Ectodermal cell (in vitro differentiated cells): ENCODE data around the gene AP4M1.
A peak's percentile ranks its signal among the peaks of the same experiment; 100 is the strongest.

ENCODE experiments used
- H3K27ac ChIP-seq: 2 replicates; pipeline ENCODE4 v1.7.0; 2013; ENCODE audit warnings: mild to moderate bottlenecking, low read depth, low read length; ENCODE audit not compliant: insufficient read depth, poor library complexity, severe bottlenecking
- H3K27me3 ChIP-seq: 2 replicates; pipeline ENCODE4 v1.7.0; 2013; ENCODE audit warnings: mild to moderate bottlenecking, low read length; ENCODE audit not compliant: insufficient read depth, control insufficient read depth, poor library complexity, severe bottlenecking
- H3K36me3 ChIP-seq: one replicate; pipeline ENCODE4 v1.7.0; 2013; ENCODE audit warnings: low read length; ENCODE audit not compliant: control insufficient read depth, insufficient read depth
- H3K4me1 ChIP-seq: one replicate; pipeline ENCODE4 v1.7.0; 2013; ENCODE audit warnings: low read length; ENCODE audit not compliant: control insufficient read depth, insufficient read depth
- H3K4me3 ChIP-seq: 2 replicates; pipeline ENCODE4 v1.7.0; 2013; ENCODE audit warnings: low read depth, low read length, control low read depth; ENCODE audit not compliant: insufficient read depth
- H3K9me3 ChIP-seq: 2 replicates; pipeline ENCODE4 v1.7.0; 2013; ENCODE audit warnings: mild to moderate bottlenecking, low read length, moderate library complexity; ENCODE audit not compliant: control insufficient read depth
- WGBS, 2 experiments: methylation state at CpG; one replicate each; pipeline ENCODE4 v1.1.7; 2013; ENCODE audit warnings: missing lambda C conversion rate in 2 of 2; 5-methylcytosine and 5-hydroxymethylcytosine counted together

Gene AP4M1

GRCh38 chr7:100152937-100153666 lies 51.7 kb downstream of the AP4M1 start:
- H3K27ac ChIP-seq = no peak overlapping the region
- no peaks in the 10 kb centered on the region for H3K27me3 ChIP-seq
- peaks cover 22% of the 10 kb centered on the region for H3K36me3 ChIP-seq
- H3K4me1 ChIP-seq = peaks cover 11% of the 10 kb centered on the region
- no peaks in the 10 kb centered on the region for H3K9me3 ChIP-seq
- WGBS, 2 experiments = 94 to 95% methylated on average over 18 of the region's 18 CpGs
- no peak overlapping the region for H3K4me3 ChIP-seq

DNA sequence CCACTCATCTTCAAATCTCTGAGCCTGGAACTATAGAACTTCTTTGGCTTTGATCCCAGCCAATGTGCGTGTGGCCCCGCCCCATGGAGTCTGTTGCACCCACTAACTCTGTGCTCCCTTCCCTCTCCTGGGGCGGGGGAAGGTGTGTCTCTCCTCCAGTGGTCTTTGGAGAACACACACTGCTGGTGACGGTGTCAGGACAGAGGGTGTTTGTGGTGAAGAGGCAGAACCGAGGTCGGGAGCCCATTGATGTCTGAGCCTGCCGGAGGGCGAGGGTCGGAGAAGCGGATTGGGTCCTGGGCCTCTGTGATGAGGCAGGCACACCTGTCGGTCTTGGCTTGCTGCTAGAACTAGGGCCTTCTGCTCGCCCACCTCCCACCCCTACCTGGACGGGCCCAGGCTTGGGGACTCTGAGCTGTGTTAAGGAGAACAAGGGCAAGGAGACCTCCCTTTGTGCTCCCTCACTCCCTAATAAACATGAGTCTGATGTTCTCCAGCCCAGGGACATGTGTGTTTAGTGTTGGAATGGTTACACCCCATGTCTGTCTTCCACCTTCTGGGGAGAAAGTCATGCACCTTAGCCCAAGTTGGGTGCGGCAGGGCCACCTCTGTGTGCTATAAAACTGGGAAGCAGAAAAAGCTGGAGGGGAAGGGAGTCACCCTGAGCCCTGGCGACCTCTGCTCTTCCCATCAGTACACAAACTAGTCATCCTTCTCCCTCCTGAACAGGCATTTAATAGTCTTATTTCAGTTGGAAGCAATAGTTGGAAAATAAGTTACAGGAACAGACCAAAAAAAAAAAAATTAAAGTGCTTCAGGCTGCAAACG lies 52.5 kb downstream of the AP4M1 start:
- Histone ChIP-seq H3K27me3 (no peaks in the 10 kb centered on the region), H3K27ac (no peak overlapping the region), H3K4me1 (peaks cover 11% of the 10 kb centered on the region), H3K9me3 (no peaks in the 10 kb centered on the region), H3K4me3 (no peak overlapping the region), H3K36me3 (peaks cover 22% of the 10 kb centered on the region)
- whole genome bisulfite sequencing, 2 experiments = 92 to 93% methylated on average over 14 to 16 of the region's 16 CpGs

GRCh38 chr7:100154651-100155491 lies 53.4 kb downstream of the AP4M1 start:
- H3K4me1 ChIP-seq = peaks cover 8% of the 10 kb centered on the region
- no peaks in the 10 kb centered on the region for H3K9me3 ChIP-seq
- no peak overlapping the region for H3K27ac ChIP-seq
- H3K36me3 ChIP-seq = peaks cover 22% of the 10 kb centered on the region
- WGBS, 2 experiments = 88 to 89% methylated on average over 30 of the region's 30 CpGs
- H3K4me3 ChIP-seq = no peak overlapping the region
- H3K27me3 ChIP-seq = no peaks in the 10 kb centered on the region

DNA sequence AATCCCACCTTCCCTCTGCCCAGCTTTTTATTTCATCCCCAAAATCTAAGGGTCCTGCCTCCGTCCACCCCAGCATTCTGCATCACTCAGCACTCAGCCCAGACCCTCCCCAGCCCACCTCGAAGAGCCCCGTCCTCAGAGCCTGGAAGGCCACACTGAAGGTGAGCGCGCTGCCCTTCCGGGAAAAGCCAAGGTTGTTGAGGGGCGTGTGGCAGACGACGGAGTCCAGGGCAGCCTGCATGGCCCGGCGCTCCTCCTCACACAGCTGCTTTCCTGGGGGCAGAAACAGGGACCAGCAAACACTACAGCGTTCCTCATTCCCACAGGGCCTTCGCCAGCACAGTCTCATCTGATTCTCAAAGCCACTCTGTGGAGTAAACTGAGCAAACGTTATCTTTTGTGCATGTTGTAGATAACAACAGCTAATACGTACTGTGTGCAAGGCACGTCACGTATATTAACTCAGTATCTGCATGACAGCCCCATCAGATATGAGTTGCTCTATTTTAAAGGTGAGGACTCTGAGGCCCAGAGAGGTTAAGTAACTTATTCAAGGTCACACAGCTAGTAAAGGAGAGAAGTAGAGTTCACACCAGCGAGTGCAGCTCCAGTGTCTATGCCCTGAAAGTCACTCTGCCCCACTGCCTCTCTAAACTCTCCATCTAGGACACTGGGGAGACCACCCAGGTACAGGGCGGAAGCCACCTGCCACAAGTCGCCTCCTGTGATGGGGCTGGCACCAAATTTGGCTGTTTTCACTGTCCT lies 54.3 kb downstream of the AP4M1 start:
- Histone ChIP-seq H3K4me3 (no peak overlapping the region), H3K27me3 (no peaks in the 10 kb centered on the region), H3K9me3 (no peaks in the 10 kb centered on the region), H3K27ac (no peak overlapping the region), H3K36me3 (peaks cover 22% of the 10 kb centered on the region), H3K4me1 (peaks cover 5% of the 10 kb centered on the region)
- WGBS, 2 experiments = 94 to 96% methylated on average over 20 of the region's 20 CpGs

GRCh38 chr7:100156331-100157068 lies 55.1 kb downstream of the AP4M1 start:
- H3K27me3 ChIP-seq = no peaks in the 10 kb centered on the region
- H3K27ac ChIP-seq = peak overlapping the region; percentile 16
- 93 to 94% methylated on average over 16 of the region's 16 CpGs for WGBS, 2 experiments
- H3K9me3 ChIP-seq = no peaks in the 10 kb centered on the region
- H3K36me3 ChIP-seq = peaks cover 22% of the 10 kb centered on the region
- peaks cover 5% of the 10 kb centered on the region for H3K4me1 ChIP-seq
- no peak overlapping the region for H3K4me3 ChIP-seq

GRCh38 chr7:100157069-100157333 lies 55.6 kb downstream of the AP4M1 start:
- no peaks in the 10 kb centered on the region for H3K9me3 ChIP-seq
- H3K4me3 ChIP-seq = no peak overlapping the region
- peak overlapping the region; percentile 16 for H3K27ac ChIP-seq
- peaks cover 22% of the 10 kb centered on the region for H3K36me3 ChIP-seq
- 84 to 85% methylated on average over 5 of the region's 5 CpGs for WGBS, 2 experiments
- peaks cover 5% of the 10 kb centered on the region for H3K4me1 ChIP-seq
- H3K27me3 ChIP-seq = no peaks in the 10 kb centered on the region

GRCh38 chr7:100157334-100158228 lies 56.1 kb downstream of the AP4M1 start:
- H3K27me3 ChIP-seq = no peaks in the 10 kb centered on the region
- peak overlapping the region; percentile 95 for H3K4me3 ChIP-seq
- no peak overlapping the region for H3K27ac ChIP-seq
- H3K36me3 ChIP-seq = peaks cover 22% of the 10 kb centered on the region
- no peaks in the 10 kb centered on the region for H3K9me3 ChIP-seq
- peaks cover 5% of the 10 kb centered on the region for H3K4me1 ChIP-seq
- WGBS, 2 experiments = 18 to 23% methylated on average over 32 of the region's 32 CpGs
